B cell (primary cell): Measurements from ENCODE around the gene POLK.

Experiments
- CTCF ChIP-seq: fragments of 200-600 bp; IDR thresholded peaks from one replicate; pipeline ENCODE4 v1.8.0; 2022; ENCODE audit warnings: antibody characterized with exemption, mild to moderate bottlenecking
- EZH2 ChIP-seq: IDR thresholded peaks from 2 replicates; pipeline ENCODE4 v1.6.1; 2012; ENCODE audit warnings: borderline replicate concordance, low read depth, mild to moderate bottlenecking, moderate library complexity, low read length; ENCODE audit not compliant: insufficient read depth, poor library complexity, severe bottlenecking

GRCh38 chr5:75567710-75568109 lies 56.0 kb downstream of the POLK start:
- TF ChIP-seq EZH2, result no peak
- no peak for TF ChIP-seq CTCF
